Liver (tissue), 1 donor: ENCODE results near the gene NOP16.

Source experiments
- SP1 ChIP-seq: IDR thresholded peaks from 2 replicates; pipeline ENCODE4 v1.6.1; 2018; ENCODE audit warnings: antibody characterized with exemption, mild to moderate bottlenecking
- TF ChIP-seq, protein P1 (sequence below): IDR thresholded peaks from 2 replicates; pipeline ENCODE4 v1.6.1; 2016; ENCODE audit warnings: antibody characterized with exemption
- donor health status: healthy.

DNA sequence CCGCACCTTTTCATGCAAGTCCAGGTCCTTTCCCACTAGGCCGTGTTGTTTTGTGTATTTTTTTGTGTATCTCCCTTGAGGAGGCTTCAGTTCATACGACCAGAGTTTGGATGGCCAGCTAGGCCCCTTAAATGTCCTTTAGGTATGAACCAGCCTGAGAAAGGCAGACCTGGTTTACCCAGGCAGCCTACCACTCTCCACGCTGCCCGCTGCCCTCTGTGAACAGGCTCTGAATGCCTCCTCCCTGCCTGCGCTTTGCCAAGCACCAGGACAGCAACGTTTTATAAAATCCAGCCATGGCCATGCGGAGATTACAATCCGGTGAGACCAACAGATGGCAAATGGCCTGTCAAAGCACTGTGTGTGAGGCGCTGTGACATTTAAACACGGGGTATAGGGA, 28.6 kb upstream of the NOP16 start:
- TF ChIP-seq, protein P1, sequence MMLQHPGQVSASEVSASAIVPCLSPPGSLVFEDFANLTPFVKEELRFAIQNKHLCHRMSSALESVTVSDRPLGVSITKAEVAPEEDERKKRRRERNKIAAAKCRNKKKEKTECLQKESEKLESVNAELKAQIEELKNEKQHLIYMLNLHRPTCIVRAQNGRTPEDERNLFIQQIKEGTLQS = no peak
- no peak for TF ChIP-seq SP1
